ENCODE measurements around the gene SH3BP2.

The SH3BP2 gene

DNA sequence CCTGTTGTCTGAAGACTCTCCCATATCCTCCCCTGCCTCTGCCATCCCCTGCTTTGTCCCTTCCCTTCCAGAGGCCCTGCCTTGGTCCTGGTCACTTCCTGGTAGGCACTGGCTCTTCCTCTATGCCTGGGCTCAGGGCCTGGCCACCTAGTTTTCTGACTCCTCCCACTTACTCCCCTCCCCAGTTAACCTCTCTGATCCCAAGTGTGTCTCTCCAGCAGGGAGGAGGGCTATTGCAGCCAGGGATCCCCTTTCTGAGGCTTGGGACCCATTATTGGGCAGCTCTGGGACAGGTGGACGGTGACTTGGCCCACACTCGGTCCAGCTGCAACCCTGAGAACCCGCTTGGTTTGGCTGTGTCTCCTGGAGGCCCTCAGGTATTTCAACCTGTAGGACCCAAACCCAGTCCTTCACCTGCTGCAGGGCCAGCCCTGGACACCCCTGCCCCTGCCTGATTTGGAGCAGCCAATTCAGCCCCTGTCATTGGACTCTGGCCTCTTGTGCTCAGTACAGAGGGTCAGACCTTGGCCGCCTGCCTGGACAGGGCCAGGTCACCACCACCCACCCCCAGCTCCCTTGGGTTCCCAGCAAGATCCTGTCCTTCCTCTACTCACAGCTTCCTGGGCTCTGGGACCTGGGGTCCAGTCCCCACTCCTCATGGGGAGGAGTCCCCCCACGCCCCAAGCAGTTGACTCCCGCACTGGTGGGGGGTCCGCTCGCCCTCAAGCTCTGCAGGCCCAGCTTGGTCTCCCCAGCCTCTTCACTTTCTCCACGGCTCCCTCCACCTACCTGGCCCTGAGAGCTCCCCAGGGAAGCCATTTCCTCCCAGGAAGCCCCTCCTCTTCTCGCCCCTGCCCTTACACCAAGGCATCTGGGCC lies 1.1 kb upstream of the SH3BP2 start:
- no peak for DNase-seq

DNA sequence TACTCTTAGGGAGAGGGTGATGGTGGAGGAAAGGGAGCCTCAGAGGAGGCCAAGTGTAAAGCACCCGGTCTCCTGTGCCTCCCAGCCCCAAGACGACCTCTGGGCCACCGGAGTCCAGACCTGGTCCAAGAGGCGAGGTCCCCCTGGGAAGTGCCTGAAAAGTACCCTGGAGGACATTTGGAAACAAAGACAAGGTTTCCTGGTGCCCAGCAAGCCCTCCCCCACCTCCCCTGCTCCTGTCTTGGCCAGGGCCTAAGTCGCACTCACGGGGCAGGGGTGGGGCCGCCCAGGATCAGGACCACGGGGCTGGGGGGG lies 532 bp upstream of the SH3BP2 start:
- no peak for DNase-seq

DNA sequence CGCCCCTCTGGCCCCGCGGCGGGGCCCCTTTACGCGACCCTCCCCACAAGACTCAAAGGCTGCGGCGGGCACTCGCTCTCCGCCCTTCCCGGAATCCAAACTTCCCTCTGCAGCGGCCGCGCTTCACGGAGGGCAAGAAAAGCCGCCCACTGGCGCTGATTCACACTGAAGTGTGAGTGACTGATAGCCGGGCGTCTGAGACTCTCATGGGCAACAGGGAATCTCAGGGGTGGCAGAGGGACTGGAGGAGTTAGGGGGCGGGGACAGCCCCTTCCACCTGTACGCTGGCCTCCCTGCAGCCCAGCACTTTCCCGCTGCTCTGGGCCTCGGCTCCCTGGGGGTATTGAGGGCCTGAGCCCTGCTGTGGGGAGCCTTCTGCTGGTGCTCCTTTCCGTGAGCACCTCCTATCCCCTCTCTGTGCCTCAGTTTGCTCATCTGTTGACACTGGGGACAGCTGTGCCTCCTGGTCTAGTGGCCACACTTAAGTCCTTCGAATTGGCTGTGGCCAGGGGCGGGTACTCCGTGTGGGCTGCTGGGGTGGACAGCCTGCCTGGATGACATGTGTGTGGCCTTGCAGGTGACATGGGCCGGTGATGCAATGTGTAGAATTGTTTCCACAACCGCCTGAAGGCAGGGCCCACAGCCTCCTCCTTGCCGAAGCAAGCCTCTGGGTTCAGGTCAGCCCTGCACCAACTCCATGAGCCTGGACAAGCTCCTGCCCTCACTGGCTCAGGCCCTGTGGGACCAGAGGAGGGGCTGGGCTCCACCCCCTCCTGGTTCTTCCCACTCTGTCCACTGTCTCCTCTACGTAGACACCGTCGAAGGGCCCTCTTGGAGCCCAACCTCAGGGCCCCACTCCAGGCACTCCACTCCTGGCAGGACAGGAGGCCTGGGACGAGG lies 951 bp downstream of the SH3BP2 start:
- DNase-seq = peak; percentile 34 to 38

DNA sequence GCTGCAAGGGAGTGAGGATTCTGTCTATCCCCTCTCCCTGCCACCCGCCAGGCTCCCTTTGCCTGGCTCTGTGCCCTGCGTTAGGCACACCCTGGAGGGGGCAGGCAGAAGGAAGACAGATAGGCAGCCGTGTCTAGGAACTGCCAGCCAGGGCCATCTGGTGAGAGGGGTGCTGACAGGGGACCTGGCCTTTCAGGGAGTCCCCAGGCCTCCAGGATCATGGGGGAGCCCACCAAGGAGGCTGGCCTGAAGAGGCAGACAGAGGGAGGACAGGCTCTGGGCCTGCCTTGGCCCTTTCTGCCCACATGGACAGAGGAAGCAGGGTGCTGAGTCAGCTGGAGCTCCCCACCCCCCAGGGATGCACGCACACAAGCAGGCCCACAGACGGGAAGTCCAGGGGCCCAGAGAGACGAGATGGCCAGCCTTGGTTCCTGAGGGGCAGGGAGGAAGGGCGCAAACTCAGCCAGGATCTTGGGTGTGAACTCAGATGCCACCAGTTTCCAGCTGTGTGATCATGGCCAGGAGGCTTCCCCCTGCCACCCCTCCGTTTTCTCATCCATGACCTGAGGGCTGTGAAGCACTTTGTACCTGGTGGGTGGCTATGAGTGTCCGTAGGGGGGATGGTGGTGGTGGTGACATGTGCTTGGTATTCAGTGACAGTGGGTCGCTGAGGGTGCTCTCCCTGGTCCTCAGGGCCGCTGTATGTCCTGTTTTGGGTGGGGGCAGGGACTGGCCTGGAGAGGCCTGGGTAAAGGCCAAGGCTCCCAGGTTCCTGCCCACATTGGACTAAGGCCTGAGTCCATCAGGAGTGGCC lies 1.8 kb downstream of the SH3BP2 start:
- DNase-seq = peak; percentile 44 to 55

DNA sequence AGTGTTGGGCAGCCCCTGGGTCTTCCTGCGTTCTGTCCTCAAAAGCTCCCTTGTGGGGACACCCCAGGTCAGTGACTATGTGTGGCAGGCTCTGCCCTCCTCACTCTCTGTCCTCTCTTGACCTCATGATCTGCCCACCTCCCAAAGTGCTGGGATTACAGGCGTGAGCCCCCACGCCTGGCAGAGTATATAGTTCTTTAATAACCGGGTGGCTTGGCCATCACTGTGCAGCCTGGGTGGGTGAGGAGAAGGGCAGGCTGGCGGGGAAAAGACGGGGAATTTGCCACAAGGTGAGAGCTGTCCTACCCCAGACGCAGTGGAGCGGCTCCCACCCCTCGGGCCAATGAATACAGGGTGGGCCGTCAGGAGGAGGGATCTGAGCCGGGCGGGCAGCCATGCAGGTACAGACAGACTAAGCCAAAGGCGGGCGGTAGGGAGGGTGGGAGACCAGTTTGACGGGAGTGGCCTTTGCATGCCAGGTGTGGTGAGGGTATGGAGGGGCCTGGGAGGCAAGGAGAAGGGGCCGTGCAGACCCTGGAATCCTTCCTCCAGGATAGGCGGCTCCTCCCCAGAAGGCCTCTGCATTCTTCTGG lies 2.5 kb downstream of the SH3BP2 start:
- DNase-seq = no peak

DNA sequence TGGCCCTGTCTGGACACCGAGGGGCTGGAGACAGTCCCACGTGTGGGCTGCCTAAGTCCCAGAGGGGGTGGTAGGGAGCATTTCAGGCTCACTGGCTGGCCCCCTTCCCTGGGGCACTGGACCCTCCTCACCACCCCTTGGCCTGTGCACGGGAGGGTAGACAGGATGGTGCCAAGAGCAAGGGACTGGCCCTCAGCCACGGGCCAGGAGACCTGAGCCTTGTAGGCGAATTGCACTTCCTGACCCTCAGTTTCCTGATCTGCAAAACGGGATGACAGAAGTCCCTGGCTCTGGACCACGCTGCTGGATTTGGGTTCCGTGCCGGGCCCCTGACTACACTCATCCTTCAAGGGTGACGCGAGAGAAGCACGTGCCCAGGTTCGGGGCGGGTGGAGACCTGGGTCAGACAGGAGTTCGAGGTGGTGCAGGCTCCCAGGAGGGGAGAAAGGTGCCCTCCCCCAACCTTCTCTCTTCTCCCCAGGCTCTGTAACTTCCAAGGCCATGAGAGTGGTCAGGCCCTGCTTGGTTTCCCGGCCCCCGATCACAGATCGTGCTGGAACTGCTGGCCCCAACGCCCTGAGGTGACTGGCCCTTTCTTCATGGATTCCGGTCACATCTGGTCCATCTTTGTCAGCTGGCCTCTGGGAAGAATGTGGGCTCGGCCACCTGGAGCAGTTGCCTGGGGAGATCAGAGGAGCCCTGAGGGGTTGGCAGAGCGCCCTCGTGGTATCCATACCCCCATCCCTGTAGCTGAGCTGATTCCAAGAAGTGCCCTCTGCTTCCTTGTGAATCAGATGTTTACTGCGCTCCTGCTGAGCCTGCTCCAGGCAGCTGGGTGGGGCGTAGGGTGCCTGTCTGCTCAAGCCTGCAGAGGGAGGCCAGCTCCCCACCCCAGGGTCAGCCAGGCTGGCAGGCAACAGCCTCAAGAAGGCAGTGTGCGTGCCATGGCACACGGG lies 3.3 kb downstream of the SH3BP2 start:
- DNase-seq = no peak

DNA sequence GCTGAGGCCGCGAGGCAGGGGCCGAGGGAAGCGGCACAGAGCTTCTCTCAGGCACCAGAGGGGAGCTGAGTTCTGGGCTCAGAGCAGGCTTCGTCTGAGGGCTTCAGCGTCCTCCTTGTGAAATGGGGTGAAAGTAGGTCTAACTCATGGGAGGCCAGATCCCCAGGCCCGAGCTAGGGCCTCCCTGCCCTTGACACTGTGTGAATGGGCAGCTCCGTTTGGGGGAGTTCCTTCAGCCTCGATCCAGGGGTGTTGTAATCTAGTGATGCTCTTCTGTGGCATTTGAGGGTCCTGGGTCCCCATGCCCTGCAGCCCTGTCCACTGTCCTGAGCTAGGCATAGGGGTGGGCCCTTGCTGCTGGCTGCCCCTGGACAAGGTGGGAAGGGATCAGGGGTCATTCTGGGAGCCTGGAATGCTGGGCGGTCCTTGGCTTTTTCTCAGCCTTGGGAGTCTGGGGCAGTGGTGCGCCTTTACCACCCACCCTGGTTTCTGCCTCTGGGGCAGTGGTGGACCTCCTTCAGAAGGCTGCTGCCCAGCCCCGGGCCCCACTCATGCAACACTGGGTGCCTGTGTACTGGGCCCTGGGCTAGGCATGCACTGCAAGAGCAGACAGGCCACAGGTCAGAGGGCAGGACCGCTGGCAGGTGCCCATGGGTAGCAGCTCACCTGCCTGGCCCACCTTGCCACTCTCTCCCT lies 4.1 kb downstream of the SH3BP2 start:
- DNase-seq = no peak

DNA sequence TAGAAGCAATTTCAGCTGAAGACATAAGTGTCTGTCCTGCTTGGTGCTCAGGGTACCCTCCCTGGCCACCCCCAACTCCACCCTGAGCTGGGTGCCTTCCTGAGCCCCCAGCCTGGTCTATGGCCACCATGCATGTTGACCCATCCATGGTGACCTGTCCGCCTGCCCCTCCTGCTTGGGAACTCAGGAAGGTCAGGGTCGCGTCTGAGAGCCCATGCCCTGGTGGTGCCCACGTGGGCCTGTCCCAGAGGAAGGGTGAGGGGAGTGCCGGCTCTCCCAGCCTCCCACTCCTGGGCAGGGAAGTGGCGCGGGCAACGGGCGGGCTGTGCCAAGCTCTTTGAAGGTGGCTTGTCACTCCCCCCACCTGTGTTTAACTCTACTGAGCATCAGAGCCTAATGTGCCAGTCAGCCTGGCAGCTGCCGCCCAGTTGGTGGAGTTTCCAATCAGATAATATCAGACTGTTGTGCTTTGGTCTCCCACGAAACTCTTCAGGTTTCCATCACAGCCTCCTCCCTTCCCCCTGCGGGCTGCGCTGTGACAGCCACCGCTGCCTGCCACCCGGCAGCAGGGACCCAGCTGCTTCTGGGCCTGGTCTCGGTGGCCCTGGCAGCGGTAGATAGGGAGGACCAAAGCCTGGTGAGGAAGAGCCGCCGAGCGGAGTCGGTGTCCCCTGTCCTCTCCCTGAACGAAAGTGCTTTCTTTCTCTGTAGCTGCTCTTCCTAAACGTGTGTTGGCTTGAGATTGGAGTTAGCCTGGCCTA lies 4.8 kb downstream of the SH3BP2 start:
- no peak for DNase-seq

DNA sequence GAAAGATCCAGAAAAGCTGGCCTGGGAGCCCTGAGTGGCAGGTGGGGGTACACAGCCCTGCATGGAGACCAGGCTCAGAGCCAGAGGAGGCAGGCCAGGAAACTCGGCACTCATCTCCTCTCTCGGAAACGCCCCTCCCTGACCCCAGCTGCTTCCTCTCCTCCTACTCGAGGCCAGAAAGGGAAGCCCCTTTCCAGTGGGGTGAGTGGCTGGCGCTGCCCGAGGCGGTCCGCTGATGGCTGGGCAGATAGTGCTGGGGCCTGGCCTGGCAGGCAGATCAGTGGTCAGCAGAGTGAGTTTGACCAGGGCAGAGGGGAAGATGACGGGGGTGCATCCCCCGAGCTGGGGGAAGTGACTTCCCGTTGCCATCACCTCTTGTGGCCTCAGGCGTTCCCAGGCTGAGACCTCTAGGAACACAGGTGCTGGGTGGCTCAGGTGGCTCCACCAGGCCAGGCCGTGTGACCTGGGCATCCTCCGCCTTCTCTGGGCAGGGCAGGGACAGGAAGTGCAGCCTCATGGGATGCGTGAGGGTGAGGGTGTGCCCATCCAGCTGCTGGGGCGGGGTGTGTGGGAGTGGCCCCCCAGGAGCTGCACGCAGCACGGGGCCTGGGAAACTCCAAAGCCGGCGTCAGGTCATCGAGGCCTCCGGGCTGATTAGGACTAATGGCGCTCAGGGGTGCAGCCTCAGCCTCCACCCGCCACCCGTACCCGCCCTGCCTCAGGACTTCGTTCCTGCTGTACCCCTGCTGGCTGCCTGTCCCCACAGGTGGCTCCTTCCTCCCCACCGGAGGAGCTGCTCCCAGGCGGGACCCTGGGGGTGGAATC lies 5.7 kb downstream of the SH3BP2 start:
- peak; percentile 81 to 83 for DNase-seq

DNA sequence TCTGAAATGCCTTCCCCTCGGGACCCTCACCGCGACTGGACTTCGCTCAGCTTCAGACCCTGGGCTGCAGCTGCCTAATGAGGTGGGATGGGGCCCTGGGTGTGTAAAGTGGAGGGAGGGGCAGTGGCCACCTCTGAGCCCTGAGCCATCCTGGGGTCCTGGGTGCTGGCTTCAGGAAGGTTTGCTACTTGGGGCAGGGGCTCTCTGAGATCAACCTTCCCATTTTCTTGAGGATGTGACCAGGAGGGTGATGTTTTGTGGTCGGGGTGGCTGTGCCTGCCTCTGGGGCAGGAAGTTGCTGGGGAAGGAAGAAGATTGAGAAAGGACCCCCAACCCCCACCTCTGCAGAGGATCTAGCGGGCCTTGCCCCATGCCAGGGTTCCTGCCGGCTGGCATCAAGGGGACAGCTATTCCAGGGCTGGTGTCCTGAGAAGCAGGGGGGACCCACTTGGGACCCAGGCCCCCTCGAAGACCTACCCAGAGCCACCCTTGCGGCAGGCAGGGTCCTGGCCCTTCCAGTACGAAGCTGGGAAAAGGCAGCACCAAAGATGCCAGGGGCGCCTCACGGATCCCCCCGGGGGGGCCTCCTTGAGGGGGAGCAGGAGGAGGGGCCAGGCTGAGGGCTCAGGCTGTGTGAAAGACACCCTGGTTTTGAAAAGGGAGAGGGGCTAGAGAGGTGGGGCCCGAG lies 6.5 kb downstream of the SH3BP2 start:
- peak; percentile 64 to 77 for DNase-seq

DNA sequence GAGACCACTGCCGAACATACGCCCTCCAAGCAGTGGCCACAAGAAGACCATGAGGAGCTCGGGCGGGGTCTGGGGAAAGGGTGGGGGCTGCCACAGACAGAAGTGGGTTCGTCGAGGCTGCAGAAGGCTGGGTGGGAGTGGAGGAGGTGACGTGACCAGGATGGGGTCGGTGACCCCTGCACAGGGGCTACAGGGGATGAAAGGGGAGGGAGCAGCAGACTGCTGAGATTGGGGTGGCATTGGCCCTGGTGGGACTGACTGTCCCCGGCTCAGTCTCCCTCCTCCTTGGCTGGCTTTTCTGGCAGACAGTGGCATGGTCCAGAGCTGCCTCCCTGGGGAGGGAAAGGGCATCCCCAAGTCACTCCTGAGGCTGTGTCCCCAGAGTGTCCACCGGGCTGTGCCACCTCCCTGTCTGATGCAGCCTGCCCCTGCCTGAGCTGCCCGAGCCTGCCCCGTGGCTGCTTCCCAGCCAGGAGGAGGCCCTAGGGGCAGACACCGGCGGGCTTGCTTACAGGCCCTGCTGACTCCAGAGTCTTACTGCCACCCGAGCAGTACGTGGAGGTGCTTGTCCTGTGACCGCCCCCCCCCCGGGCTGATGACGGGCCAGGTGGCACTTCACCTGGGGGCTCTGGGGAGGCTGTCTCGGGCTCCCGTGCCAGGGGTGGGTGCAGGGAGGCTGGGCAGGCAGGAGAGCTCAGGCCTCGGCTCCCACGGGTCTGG lies 7.2 kb downstream of the SH3BP2 start:
- no peak for DNase-seq

DNA sequence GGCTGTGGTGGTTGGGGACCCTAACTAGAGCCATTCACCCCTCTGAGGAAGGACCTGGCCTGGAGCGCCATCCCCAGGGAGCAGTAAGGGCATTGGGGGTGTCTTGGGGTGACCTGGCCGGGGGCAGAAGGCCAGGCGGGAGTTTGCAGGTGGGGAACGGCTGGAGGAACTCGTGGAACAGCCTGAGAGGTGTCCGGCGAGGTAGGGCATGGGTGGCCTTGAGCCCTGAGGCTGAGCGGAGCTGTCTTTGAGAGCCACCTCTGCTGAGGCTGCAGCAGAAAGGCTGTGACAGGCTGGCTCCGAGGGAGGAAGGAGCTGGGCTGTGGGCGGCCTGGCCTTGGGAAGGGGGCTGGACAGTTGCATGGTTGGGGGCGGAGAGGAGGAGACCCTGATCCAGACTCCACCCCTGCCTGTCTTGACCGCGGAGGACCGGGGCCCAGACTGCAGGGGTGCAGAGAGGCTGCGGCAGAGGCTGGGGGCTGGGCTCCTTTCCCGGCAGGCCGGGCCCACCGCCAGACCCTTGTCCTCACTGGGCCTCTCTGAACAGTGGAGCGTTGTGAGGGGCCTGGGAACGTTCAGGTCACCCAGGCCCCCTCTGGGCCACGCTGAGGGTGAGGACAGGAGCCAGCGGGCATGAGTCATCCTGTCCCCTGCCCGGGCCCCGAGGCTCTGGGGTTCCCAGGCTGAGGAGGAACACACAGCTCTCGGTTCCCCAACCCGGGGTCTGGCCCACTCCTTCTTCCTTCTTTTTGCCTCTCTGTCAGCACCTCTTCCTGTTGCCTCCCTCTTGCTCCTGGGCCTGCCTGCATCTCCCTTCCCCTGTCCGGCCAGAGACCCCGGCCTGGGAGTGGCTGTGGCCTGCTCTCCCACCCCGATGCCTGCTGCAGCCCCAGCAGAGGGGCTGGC lies 8.1 kb downstream of the SH3BP2 start:
- peak; percentile 81 to 83 for DNase-seq

DNA sequence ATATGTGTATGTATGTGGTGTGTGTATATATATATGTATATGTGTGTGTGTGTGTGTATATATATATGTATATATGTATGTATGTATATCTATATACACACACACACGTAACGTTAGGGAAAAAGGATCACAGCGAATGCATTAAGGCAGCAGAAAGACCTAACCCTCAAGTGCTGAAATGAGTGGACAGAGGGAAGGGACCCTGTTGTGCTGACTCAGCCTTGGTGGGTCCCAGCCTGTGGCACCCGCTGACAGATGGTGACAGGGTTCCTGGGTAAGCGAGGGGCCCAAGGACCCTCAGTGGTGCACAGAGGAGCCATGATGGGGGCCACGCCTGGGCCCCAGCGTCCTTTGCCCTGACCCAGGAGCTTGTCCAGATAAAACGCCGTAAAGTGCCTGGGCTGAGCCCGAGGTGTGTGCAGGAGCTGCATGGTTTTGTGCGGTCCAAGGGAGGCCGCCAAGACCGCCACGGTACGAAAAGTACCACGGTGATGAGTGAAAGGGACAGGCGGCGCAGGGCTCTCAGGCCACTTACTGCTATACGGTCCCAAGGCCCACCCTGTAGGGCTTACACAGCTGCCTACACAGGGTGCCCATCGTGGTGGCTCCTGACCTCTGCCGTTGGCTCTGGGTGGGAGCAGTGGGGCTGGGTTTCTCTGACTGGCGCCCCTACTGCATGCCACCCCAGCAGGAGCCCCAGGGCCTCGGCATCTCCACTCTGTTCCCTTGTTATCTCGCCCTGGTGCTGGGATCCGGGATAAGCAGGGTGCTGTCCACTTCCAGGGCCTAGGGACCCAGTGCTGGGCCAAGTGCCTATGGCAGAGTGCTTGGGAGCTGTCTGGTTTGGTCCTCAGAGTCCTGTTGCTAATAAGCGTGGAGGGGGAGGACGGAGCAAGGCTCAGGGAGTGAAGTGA lies 10.0 kb downstream of the SH3BP2 start:
- DNase-seq = no peak

DNA sequence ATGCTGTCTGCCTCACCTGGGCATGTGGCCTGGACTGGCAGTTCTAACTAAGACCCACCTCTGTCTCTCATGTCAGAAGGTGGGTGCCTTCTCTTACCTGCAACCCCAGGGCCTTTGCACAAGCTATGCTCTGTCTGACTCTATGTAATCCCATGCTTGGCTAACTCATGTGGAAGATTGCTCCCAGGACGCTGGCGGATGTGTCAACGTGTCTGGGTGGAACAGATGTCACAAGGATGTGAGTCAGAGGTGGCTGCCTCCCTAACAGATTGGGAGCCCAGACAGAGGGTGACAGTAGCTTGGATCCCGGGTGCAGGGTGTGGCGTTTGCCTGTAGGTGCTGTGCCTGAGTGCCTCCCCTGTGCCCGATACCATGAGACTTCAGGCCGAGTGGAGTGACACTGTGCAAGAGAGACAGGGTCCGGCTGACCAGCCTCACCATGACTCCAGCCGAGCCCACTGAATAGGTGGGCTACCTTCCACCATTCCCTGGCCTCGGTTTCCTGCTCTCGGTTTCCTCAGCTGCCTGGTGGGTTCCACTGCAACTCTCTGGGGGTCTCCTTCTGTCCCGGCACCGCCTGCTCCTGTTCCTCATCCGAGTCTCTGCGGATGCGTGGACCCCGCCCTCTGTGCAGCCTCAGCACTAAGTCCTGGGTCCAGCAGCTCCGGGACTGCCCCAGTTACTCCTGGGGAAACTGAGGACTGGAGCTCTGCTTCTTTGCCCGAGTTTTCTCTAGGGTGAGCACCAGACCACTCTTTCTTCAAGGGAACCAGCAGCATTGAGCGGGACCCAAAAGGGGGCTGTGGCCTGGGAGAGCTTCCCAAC lies 11.0 kb downstream of the SH3BP2 start:
- no peak for DNase-seq
